ENCODE data around the gene PRR12. TPM values are rescaled to one million over a fixed set of nuclear protein-coding genes. Genes with fewer than 3 reads are reported as not detected.
A peak's percentile ranks its signal among the peaks of the same experiment; 100 is the strongest.

Gene PRR12
- total RNA-seq, 4 donors from 2014 or later: 11.6 to 32.7 (median 18.1) TPM

GRCh38 chr19:49574206-49574755 is 16.7 kb upstream of the PRR12 start:
- 78 to 92% methylated on average over 2 of the region's 2 CpGs for WGBS, 2 donors
- no peak overlapping the region for H3K27ac ChIP-seq
- DNase-seq (ENCODE audit: low spot score in 2 of 2): no peak

GRCh38 chr19:49579193-49579592 is 11.8 kb upstream of the PRR12 start:
- no peak for DNase-seq (ENCODE audit: low spot score in 2 of 2)

More at GRCh38 chr19:49574206-49574755, 16.7 kb upstream of the PRR12 start:
- Histone ChIP-seq H3K36me3 (peaks cover 0 to 29% (median 4%) of the 10 kb centered on the region in 3 donors), H3K27me3 (no peaks in the 10 kb centered on the region), H3K9me3 (no peaks in the 10 kb centered on the region), H3K4me3 (no peak overlapping the region), H3K4me1 (peaks cover 0 to 47% (median 11%) of the 10 kb centered on the region in 4 donors)
- TF ChIP-seq, protein P1, sequence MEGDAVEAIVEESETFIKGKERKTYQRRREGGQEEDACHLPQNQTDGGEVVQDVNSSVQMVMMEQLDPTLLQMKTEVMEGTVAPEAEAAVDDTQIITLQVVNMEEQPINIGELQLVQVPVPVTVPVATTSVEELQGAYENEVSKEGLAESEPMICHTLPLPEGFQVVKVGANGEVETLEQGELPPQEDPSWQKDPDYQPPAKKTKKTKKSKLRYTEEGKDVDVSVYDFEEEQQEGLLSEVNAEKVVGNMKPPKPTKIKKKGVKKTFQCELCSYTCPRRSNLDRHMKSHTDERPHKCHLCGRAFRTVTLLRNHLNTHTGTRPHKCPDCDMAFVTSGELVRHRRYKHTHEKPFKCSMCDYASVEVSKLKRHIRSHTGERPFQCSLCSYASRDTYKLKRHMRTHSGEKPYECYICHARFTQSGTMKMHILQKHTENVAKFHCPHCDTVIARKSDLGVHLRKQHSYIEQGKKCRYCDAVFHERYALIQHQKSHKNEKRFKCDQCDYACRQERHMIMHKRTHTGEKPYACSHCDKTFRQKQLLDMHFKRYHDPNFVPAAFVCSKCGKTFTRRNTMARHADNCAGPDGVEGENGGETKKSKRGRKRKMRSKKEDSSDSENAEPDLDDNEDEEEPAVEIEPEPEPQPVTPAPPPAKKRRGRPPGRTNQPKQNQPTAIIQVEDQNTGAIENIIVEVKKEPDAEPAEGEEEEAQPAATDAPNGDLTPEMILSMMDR (IDR thresholded peaks at IDR 0.05): no peak
- TF ChIP-seq POLR2A (IDR thresholded peaks at IDR 0.05) (no peak), EP300 (IDR thresholded peaks at IDR 0.05) (no peak)

DNA sequence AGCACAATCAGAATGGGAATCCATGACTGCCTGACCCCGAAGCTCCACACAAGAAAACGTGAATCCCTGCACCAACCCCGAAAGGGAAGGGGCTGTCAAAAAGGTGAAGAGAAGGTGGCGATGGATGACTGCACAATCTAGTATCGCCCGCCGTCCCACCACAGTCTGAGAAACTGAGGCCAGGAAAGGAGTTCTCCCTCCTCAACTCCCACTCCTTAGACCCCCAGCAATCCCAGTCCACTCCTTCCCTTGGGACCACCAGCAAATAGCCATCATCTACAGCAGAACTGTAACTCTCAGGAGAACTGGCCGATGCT is 11.1 kb upstream of the PRR12 start:
- Histone ChIP-seq H3K27ac (peak overlapping the region; percentile 21 to 88 (median 67)), H3K27me3 (no peaks in the 10 kb centered on the region), H3K4me1 (peaks cover 0 to 38% (median 11%) of the 10 kb centered on the region in 4 donors), H3K4me3 (peak overlapping the region; percentile 42 to 74 (median 54)), H3K36me3 (peaks cover 0 to 16% (median 4%) of the 10 kb centered on the region in 3 donors), H3K9me3 (no peaks in the 10 kb centered on the region)
- DNase-seq (ENCODE audit: low spot score in 2 of 2): no peak
- WGBS, 2 donors: 1% methylated on average over 8 of the region's 8 CpGs
- TF ChIP-seq POLR2A (IDR thresholded peaks at IDR 0.05): no peak
- no peak for TF ChIP-seq EP300 (IDR thresholded peaks at IDR 0.05)
- TF ChIP-seq, protein P1 (IDR thresholded peaks at IDR 0.05): no peak

More at GRCh38 chr19:49579193-49579592, 11.8 kb upstream of the PRR12 start:
- Histone ChIP-seq H3K27me3 (no peaks in the 10 kb centered on the region), H3K27ac (no peak overlapping the region), H3K36me3 (peaks cover 0 to 24% (median 4%) of the 10 kb centered on the region in 3 donors), H3K4me3 (peak overlapping the region in 1 of 4 donors; percentile 54), H3K9me3 (no peaks in the 10 kb centered on the region), H3K4me1 (peaks cover 0 to 38% (median 11%) of the 10 kb centered on the region in 4 donors)
- WGBS, 2 donors: 69 to 75% methylated on average over 4 of the region's 4 CpGs
- TF ChIP-seq EP300 (IDR thresholded peaks at IDR 0.05): no peak
- no peak for TF ChIP-seq POLR2A (IDR thresholded peaks at IDR 0.05)
- TF ChIP-seq, protein P1 (IDR thresholded peaks at IDR 0.05): no peak

DNA sequence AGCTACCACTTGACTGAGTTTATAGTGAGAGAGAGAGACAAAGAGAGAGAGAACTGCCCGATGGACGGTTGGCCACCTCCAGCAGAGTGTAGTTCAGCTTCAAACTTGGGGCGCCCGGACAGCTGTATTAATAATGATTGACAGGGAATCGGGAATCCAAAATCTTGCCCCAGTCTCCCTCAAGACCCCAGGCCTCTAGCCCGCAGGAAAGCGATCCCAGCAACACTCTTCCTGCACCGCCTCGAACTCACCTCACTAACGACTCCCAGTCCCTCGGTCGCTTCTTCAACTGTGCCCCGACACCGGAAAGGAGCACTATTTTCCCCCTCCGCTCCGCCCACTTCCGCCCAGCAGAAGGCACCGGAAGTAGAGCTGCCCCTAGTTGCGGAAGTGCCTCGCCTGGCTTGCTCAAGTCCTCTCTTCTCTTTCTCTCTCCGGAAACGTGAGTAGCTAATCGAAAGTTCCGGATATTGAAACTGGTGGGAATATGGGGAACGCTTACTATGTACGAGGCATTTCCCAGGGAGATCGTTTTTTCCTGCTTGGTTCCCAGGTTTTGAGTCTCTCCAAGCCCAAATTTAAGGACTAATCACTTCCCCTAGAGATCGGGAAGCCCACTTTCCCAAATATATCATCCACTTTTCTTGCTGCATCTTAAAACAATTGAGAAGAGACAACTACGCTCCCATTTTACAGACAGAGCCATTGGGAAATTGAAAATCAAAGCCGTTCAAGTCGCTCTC is 10.5 kb upstream of the PRR12 start, which contains the start of gene NOSIP:
NOSIP (minus strand) TSS at position 293 of the 743 bp plus-strand sequence. CDS start 19,865 bp downstream, outside the sequence.
- TF ChIP-seq EP300 (IDR thresholded peaks at IDR 0.05) (peak; percentile 96 to 97), POLR2A (IDR thresholded peaks at IDR 0.05) (peak; percentile 58 to 86)
- TF ChIP-seq, protein P1 (IDR thresholded peaks at IDR 0.05): peak in 1 of 5 experiments; percentile 50
- peaks cover 0 to 38% (median 11%) of the 10 kb centered on the region in 4 donors for H3K4me1 ChIP-seq
- H3K9me3 ChIP-seq: no peaks in the 10 kb centered on the region
- no peaks in the 10 kb centered on the region for H3K27me3 ChIP-seq
- peaks cover 0 to 11% (median 4%) of the 10 kb centered on the region in 3 donors for H3K36me3 ChIP-seq
- H3K4me3 ChIP-seq: peak within 1 kb of the TSS; percentile 42 to 74 (median 54)
- 2 to 3% methylated on average over 30 to 31 of the region's 31 CpGs for whole genome bisulfite sequencing, 2 donors
- DNase-seq (ENCODE audit: low spot score in 2 of 2): peak; percentile 87 to 94
- peak within 1 kb of the TSS; percentile 21 to 88 (median 67) for H3K27ac ChIP-seq

All from tibial nerve (tissue), 4 donors.